ENCODE results near the gene TCEANC2. TPM values are rescaled to one million over a fixed set of nuclear protein-coding genes. Genes with fewer than 3 reads are reported as not detected.

The TCEANC2 gene
- total RNA-seq, 2 experiments from 2014 or later: 12.8 to 13.6 TPM

DNA sequence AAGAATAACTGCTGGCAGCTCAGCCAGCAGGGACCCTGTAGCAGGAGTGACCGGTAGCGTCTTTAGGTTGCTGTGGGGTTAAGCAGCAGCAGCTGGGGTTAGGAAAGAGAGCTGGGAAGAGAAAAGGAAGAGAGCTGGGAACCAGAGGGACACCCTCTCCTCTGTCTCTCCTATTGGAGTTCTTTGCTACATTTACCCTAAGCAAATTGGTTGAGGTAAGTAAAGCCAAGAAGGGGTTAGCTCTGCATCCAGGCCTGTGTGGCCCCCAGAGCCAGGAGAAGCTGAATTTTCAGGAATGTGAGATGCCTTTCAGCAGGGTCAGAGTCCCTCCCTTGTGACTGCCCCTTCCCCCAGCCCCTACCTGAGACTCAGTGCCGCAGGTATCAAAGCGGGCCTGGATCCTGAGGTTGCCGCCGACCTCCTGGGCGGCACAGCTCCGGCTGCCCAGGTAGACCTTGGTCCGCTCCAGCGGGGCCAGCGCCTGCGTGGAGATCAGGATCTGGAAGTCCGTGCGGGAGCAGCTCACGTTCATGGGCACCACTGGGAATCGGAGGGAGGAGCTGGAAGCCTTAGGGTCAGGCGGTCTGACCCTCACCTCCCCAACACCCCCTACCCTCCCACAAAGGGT is 83.0 kb downstream of the TCEANC2 start:
- no peak for DNase-seq
- POLR2A ChIA-PET: no interaction called here
- intact Hi-C loops (cut with micrococcal nuclease): no loop called here
- Mint-ChIP-seq H3K36me3 (no peaks in the 10 kb centered on the region), H3K27ac (no peak overlapping the region), H3K9me3 (no peaks in the 10 kb centered on the region), H3K27me3 (no peaks in the 10 kb centered on the region), H3K4me3 (no peak overlapping the region), H3K4me1 (ENCODE audit: low read depth) (no peaks in the 10 kb centered on the region)
- CTCF ChIA-PET: interaction anchor here (1.1 to 1.5 kb wide), 2 partner anchors 46 to 55 kb away, joined by 3 read pairs; no protein-coding TSS in a partner anchor

GRCh38 chr1:54136963-54137533 is 83.6 kb downstream of the TCEANC2 start:
- no peaks in the 10 kb centered on the region for H3K9me3 Mint-ChIP-seq
- ChIA-PET CTCF (interaction anchor here (1.1 to 1.5 kb wide), 2 partner anchors 46 to 55 kb away, joined by 3 read pairs; no protein-coding TSS in a partner anchor), POLR2A (interaction anchor here (0.7 kb wide), 1 partner anchor 73 kb away, joined by 3 read pairs; no protein-coding TSS in a partner anchor)
- no peak for DNase-seq
- H3K27ac Mint-ChIP-seq: no peak overlapping the region
- H3K4me1 Mint-ChIP-seq (ENCODE audit: low read depth): no peaks in the 10 kb centered on the region
- intact Hi-C loops (cut with micrococcal nuclease): no loop called here
- no peak overlapping the region for H3K4me3 Mint-ChIP-seq
- no peaks in the 10 kb centered on the region for H3K27me3 Mint-ChIP-seq
- no peaks in the 10 kb centered on the region for H3K36me3 Mint-ChIP-seq

GRCh38 chr1:54137534-54138061 is 84.2 kb downstream of the TCEANC2 start:
- Mint-ChIP-seq H3K9me3 (no peaks in the 10 kb centered on the region), H3K27me3 (no peaks in the 10 kb centered on the region), H3K4me3 (no peak overlapping the region), H3K36me3 (no peaks in the 10 kb centered on the region), H3K4me1 (ENCODE audit: low read depth) (no peaks in the 10 kb centered on the region), H3K27ac (no peak overlapping the region)
- ChIA-PET CTCF (no interaction called here), POLR2A (interaction anchor here (0.7 kb wide), 1 partner anchor 73 kb away, joined by 3 read pairs; no protein-coding TSS in a partner anchor)
- intact Hi-C loops (cut with micrococcal nuclease): no loop called here
- no peak for DNase-seq

- intact Hi-C loops (cut with micrococcal nuclease): no loop called here
- no peaks in the 10 kb centered on the region for H3K36me3 Mint-ChIP-seq
- H3K27ac Mint-ChIP-seq: no peak overlapping the region
- H3K9me3 Mint-ChIP-seq: no peaks in the 10 kb centered on the region
- ChIA-PET POLR2A (no interaction called here), CTCF (interaction anchor here (1.0 kb wide), 1 partner anchor 350 kb away, joined by 4 read pairs; no protein-coding TSS in a partner anchor)
- no peaks in the 10 kb centered on the region for H3K4me1 Mint-ChIP-seq (ENCODE audit: low read depth)
- H3K4me3 Mint-ChIP-seq: no peak overlapping the region
- no peak for DNase-seq
- no peaks in the 10 kb centered on the region for H3K27me3 Mint-ChIP-seq
Observed at GRCh38 chr1:54138994-54139393, 85.6 kb downstream of the TCEANC2 start.

- CTCF ChIA-PET: interaction anchor here (1.0 kb wide), 1 partner anchor 58 kb away, joined by 4 read pairs; no protein-coding TSS in a partner anchor
- Mint-ChIP-seq H3K36me3 (no peaks in the 10 kb centered on the region), H3K4me1 (ENCODE audit: low read depth) (no peaks in the 10 kb centered on the region), H3K4me3 (no peak overlapping the region), H3K27ac (no peak overlapping the region), H3K9me3 (no peaks in the 10 kb centered on the region), H3K27me3 (no peaks in the 10 kb centered on the region)
- POLR2A ChIA-PET: interaction anchor here (0.6 kb wide), 1 partner anchor 134 kb away, joined by 3 read pairs; no protein-coding TSS in a partner anchor
- intact Hi-C loops (cut with micrococcal nuclease): no loop called here
- DNase-seq: no peak
Observed at GRCh38 chr1:54139711-54140110, 86.3 kb downstream of the TCEANC2 start.

DNA sequence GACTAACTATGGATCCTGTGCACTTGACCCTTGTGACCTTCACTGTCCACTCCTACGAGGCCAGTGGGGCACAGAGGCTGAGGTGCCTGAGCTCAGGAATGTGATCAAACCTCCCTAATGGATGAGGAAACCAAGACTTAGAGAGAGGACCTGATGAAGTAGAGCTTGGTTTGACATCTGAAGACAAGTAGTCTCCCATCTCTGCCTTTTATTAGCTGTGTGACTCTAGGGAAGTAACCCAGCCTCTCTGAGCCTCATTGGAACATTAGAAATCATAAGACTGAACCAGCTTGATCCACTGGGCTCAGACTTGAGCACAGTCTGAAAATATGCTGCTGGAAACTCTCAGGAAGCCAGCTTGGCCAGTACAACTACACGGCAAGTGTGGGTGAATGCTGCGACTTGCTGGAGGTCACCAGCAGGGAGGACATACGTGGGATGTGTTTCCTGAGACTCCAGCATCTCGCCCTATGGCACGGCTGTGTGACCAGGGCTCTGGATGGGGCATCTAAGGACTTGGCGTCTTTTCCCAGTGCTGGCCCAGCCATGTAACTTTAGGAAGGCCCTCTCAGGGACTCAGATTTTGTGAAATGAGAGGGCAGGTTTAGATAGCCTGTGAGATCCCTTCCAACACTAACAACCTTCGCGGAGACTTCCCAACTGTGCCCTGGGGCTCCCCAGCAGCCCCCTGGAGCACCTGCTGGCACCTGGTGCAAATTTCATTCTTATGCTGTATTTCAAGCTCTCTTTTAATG is 88.9 kb downstream of the TCEANC2 start:
- Mint-ChIP-seq H3K4me1 (ENCODE audit: low read depth) (no peaks in the 10 kb centered on the region), H3K27ac (no peak overlapping the region), H3K9me3 (no peaks in the 10 kb centered on the region), H3K27me3 (no peaks in the 10 kb centered on the region), H3K4me3 (no peak overlapping the region), H3K36me3 (no peaks in the 10 kb centered on the region)
- POLR2A ChIA-PET: no interaction called here
- DNase-seq: no peak
- CTCF ChIA-PET: no interaction called here
- intact Hi-C loops (cut with micrococcal nuclease): no loop called here

- no peak overlapping the region for H3K4me3 Mint-ChIP-seq
- H3K4me1 Mint-ChIP-seq (ENCODE audit: low read depth): no peaks in the 10 kb centered on the region
- H3K27ac Mint-ChIP-seq: no peak overlapping the region
- CTCF ChIA-PET: no interaction called here
- H3K36me3 Mint-ChIP-seq: no peaks in the 10 kb centered on the region
- POLR2A ChIA-PET: no interaction called here
- H3K9me3 Mint-ChIP-seq: no peaks in the 10 kb centered on the region
- intact Hi-C loops (cut with micrococcal nuclease): no loop called here
- H3K27me3 Mint-ChIP-seq: no peaks in the 10 kb centered on the region
- no peak for DNase-seq
Observed at GRCh38 chr1:54144366-54144765, 91.0 kb downstream of the TCEANC2 start.

GRCh38 chr1:54149734-54150133 is 96.3 kb downstream of the TCEANC2 start:
- POLR2A ChIA-PET: no interaction called here
- H3K27ac Mint-ChIP-seq: no peak overlapping the region
- no peaks in the 10 kb centered on the region for H3K27me3 Mint-ChIP-seq
- intact Hi-C loops (cut with micrococcal nuclease): no loop called here
- H3K4me1 Mint-ChIP-seq (ENCODE audit: low read depth): no peaks in the 10 kb centered on the region
- H3K9me3 Mint-ChIP-seq: no peaks in the 10 kb centered on the region
- H3K4me3 Mint-ChIP-seq: no peak overlapping the region
- DNase-seq: no peak
- H3K36me3 Mint-ChIP-seq: no peaks in the 10 kb centered on the region
- CTCF ChIA-PET: no interaction called here

GRCh38 chr1:54151013-54151412 is 97.6 kb downstream of the TCEANC2 start:
- POLR2A ChIA-PET: no interaction called here
- DNase-seq: no peak
- Mint-ChIP-seq H3K4me3 (no peak overlapping the region), H3K4me1 (ENCODE audit: low read depth) (no peaks in the 10 kb centered on the region), H3K27ac (no peak overlapping the region), H3K9me3 (no peaks in the 10 kb centered on the region), H3K36me3 (no peaks in the 10 kb centered on the region), H3K27me3 (no peaks in the 10 kb centered on the region)
- intact Hi-C loops (cut with micrococcal nuclease): no loop called here
- CTCF ChIA-PET: interaction anchor here (0.7 kb wide), 1 partner anchor 71 kb away, joined by 4 read pairs; no protein-coding TSS in a partner anchor

DNA sequence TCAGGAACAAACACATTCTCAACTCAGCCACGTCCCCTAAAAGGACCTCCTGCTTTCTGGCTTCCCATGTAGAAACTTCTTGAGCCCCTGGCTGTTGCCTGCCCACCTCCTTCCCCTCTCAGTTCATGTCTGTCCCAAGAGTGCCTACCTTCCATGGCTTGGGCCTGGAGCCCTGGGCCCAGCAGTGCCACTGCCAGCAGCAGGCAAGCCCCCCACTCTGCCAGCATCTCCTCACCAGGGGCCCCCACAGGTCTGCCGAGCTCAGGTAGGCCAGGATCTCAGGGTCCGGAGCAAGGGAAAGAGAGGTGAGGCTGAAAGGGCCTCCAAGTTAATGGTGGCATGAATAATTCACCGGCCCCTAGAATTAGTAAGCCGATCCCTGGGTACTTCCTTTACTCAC is 99.3 kb downstream of the TCEANC2 start, which contains the start of gene CDCP2:
Gene CDCP2 (minus strand): TSS at position 305 of the 400 bp plus-strand sequence. CDS start 78 bp downstream, at position 227.
- no peak for DNase-seq
- intact Hi-C loops (cut with micrococcal nuclease): no loop called here
- H3K36me3 Mint-ChIP-seq: no peaks in the 10 kb centered on the region
- no peaks in the 10 kb centered on the region for H3K4me1 Mint-ChIP-seq (ENCODE audit: low read depth)
- no peak within 1 kb of the TSS for H3K4me3 Mint-ChIP-seq
- no peaks in the 10 kb centered on the region for H3K9me3 Mint-ChIP-seq
- H3K27ac Mint-ChIP-seq: no peak within 1 kb of the TSS
- ChIA-PET CTCF (no interaction called here), POLR2A (no interaction called here)
- no peaks in the 10 kb centered on the region for H3K27me3 Mint-ChIP-seq

- Mint-ChIP-seq H3K27me3 (no peaks in the 10 kb centered on the region), H3K36me3 (no peaks in the 10 kb centered on the region), H3K4me3 (no peak overlapping the region), H3K4me1 (ENCODE audit: low read depth) (no peaks in the 10 kb centered on the region), H3K9me3 (no peaks in the 10 kb centered on the region), H3K27ac (no peak overlapping the region)
- intact Hi-C loops (cut with micrococcal nuclease): no loop called here
- CTCF ChIA-PET: no interaction called here
- POLR2A ChIA-PET: no interaction called here
- no peak for DNase-seq
Observed at GRCh38 chr1:54153535-54154439, 100.4 kb downstream of the TCEANC2 start.
